Mesodermal cell (in vitro differentiated cells): Measurements from ENCODE around the gene APOBEC3C.
"Not testable (repeated sequence)": the region's sequence is repeated elsewhere in the genome, so short reads cannot be mapped to it uniquely, and the experiment has no call there.

Experiments
- H3K27ac ChIP-seq: 2 replicates; pipeline ENCODE4 v1.7.0; 2013; ENCODE audit warnings: mild to moderate bottlenecking, low read depth, low read length, moderate library complexity; ENCODE audit not compliant: severe bottlenecking
- H3K36me3 ChIP-seq: 2 replicates; pipeline ENCODE4 v1.7.1; 2013; ENCODE audit warnings: mild to moderate bottlenecking, low read length, moderate library complexity; ENCODE audit not compliant: control insufficient read depth, insufficient read depth
- H3K4me1 ChIP-seq: one replicate; pipeline ENCODE4 v1.7.1; 2013; ENCODE audit warnings: mild to moderate bottlenecking, low read length; ENCODE audit not compliant: insufficient read depth, control insufficient read depth, poor library complexity, severe bottlenecking
- H3K4me3 ChIP-seq: 2 replicates; pipeline ENCODE4 v1.7.0; 2013; ENCODE audit warnings: low read length, control low read depth, mild to moderate bottlenecking; ENCODE audit not compliant: insufficient read depth, poor library complexity, severe bottlenecking; ENCODE audit errors: extremely low read depth
- H3K9me3 ChIP-seq: 2 replicates; pipeline ENCODE4 v1.7.1; 2013; ENCODE audit warnings: mild to moderate bottlenecking, low read length, moderate library complexity; ENCODE audit not compliant: control insufficient read depth
- WGBS, 2 experiments: methylation state at CpG; one replicate each; pipeline ENCODE4 v1.1.5; 2013; ENCODE audit warnings: missing lambda C conversion rate in 2 of 2; ENCODE audit not compliant: insufficient coverage in 2 of 2; 5-methylcytosine and 5-hydroxymethylcytosine counted together

APOBEC3C gene

GRCh38 chr22:38984224-38984623, 29.8 kb upstream of the APOBEC3C start:
- peaks cover 23% of the 10 kb centered on the region for H3K9me3 ChIP-seq
- 90 to 100% methylated on average over 1 to 2 of the region's 2 CpGs for WGBS, 2 experiments
- H3K27ac ChIP-seq: no peak overlapping the region
- H3K4me3 ChIP-seq: no peak overlapping the region
- no peaks in the 10 kb centered on the region for H3K36me3 ChIP-seq
- H3K4me1 ChIP-seq: peaks cover 3% of the 10 kb centered on the region

- not testable (repeated sequence) for H3K27ac ChIP-seq
- 76 to 100% methylated on average over 3 to 4 of the region's 9 CpGs for WGBS, 2 experiments
- peaks cover 23% of the 10 kb centered on the region for H3K9me3 ChIP-seq
These were observed 29.0 kb upstream of the APOBEC3C start for GRCh38 chr22:38984784-38985757.

GRCh38 chr22:38986629-38987028, 27.4 kb upstream of the APOBEC3C start:
- H3K4me1 ChIP-seq: peaks cover 3% of the 10 kb centered on the region
- H3K36me3 ChIP-seq: no peaks in the 10 kb centered on the region
- H3K4me3 ChIP-seq: no peak overlapping the region
- H3K9me3 ChIP-seq: peaks cover 23% of the 10 kb centered on the region
- 89 to 100% methylated on average over 1 to 2 of the region's 3 CpGs for WGBS, 2 experiments
- no peak overlapping the region for H3K27ac ChIP-seq

More at GRCh38 chr22:38984784-38985757, 29.0 kb upstream of the APOBEC3C start:
- H3K4me1 ChIP-seq, H3K4me3 ChIP-seq, H3K36me3 ChIP-seq: not testable (repeated sequence)

- Histone ChIP-seq H3K9me3 (peaks cover 23% of the 10 kb centered on the region), H3K4me3 (no peak overlapping the region), H3K27ac (no peak overlapping the region), H3K36me3 (no peaks in the 10 kb centered on the region), H3K4me1 (no peaks in the 10 kb centered on the region)
- 80 to 87% methylated on average over 5 to 8 of the region's 8 CpGs for WGBS, 2 experiments
These were observed 26.7 kb upstream of the APOBEC3C start for GRCh38 chr22:38987171-38987895.

- Histone ChIP-seq H3K4me3 (no peak overlapping the region), H3K4me1 (no peaks in the 10 kb centered on the region), H3K9me3 (peaks cover 4% of the 10 kb centered on the region), H3K36me3 (no peaks in the 10 kb centered on the region), H3K27ac (no peak overlapping the region)
- 95 to 100% methylated on average over 3 to 6 of the region's 6 CpGs for WGBS, 2 experiments
These were observed 24.6 kb upstream of the APOBEC3C start for GRCh38 chr22:38989466-38989865.

GRCh38 chr22:38992871-38993371, 21.1 kb upstream of the APOBEC3C start:
- H3K4me1 ChIP-seq, H3K36me3 ChIP-seq, H3K4me3 ChIP-seq, H3K27ac ChIP-seq, H3K9me3 ChIP-seq: not testable (repeated sequence)
- WGBS, 2 experiments: 38 to 39% methylated on average over 3 to 7 of the region's 12 CpGs

GRCh38 chr22:38996105-38996504, 18.0 kb upstream of the APOBEC3C start:
- no peaks in the 10 kb centered on the region for H3K9me3 ChIP-seq
- no peaks in the 10 kb centered on the region for H3K36me3 ChIP-seq
- no peak overlapping the region for H3K4me3 ChIP-seq
- no peak overlapping the region for H3K27ac ChIP-seq
- no peaks in the 10 kb centered on the region for H3K4me1 ChIP-seq
- 80 to 83% methylated on average over 1 to 4 of the region's 6 CpGs for WGBS, 2 experiments

GRCh38 chr22:38997518-38997917, 16.5 kb upstream of the APOBEC3C start:
- H3K36me3 ChIP-seq: no peaks in the 10 kb centered on the region
- H3K9me3 ChIP-seq: no peaks in the 10 kb centered on the region
- H3K4me3 ChIP-seq: no peak overlapping the region
- 78 to 100% methylated on average over 1 to 2 of the region's 3 CpGs for WGBS, 2 experiments
- H3K27ac ChIP-seq: no peak overlapping the region
- H3K4me1 ChIP-seq: no peaks in the 10 kb centered on the region

GRCh38 chr22:39003165-39003638, 10.9 kb upstream of the APOBEC3C start:
- Histone ChIP-seq H3K9me3 (no peaks in the 10 kb centered on the region), H3K4me3 (no peak overlapping the region), H3K27ac (no peak overlapping the region), H3K36me3 (no peaks in the 10 kb centered on the region), H3K4me1 (no peaks in the 10 kb centered on the region)
- 50 to 56% methylated on average over 4 to 7 of the region's 7 CpGs for WGBS, 2 experiments

GRCh38 chr22:39007177-39007576, 6.9 kb upstream of the APOBEC3C start:
- Histone ChIP-seq H3K27ac (no peak overlapping the region), H3K9me3 (no peaks in the 10 kb centered on the region), H3K36me3 (no peaks in the 10 kb centered on the region), H3K4me3 (no peak overlapping the region), H3K4me1 (no peaks in the 10 kb centered on the region)
- WGBS, 2 experiments: 100% methylated on average over 2 of the region's 5 CpGs; no CpG with 5 or more reads in 1 of the 2 experiments
